GM23338 (cell line): ENCODE measurements around the gene RUVBL2. TPM values are rescaled to one million over a fixed set of nuclear protein-coding genes. Genes with fewer than 3 reads are reported as not detected.

Experiments used
- ATAC-seq: fragments of 200-7000 bp; cut with Tn5 transposase; 3 replicates; pipeline ENCODE4 v1.9.1; 2020
- DNase-seq: peaks from one replicate; pipeline ENCODE4 v3.0.0-alpha.2; 2015; ENCODE audit warnings: low spot score
- H2AFZ ChIP-seq: fragments of 200-600 bp; sonication (generic); 2 replicates; pipeline ENCODE4 v1.8.0; 2016; ENCODE audit warnings: antibody characterized with exemption, mild to moderate bottlenecking, moderate library complexity
- H3F3A ChIP-seq: fragments of 200-600 bp; sonication (generic); replicated peaks from 2 replicates; pipeline ENCODE4 v1.8.0; 2017; ENCODE audit warnings: antibody characterized with exemption, mixed run types, low read depth
- H3K27ac ChIP-seq: fragments of 200-600 bp; sonication (generic); 2 replicates; pipeline ENCODE4 v1.6.1; 2016; ENCODE audit warnings: low read depth
- H3K27me3 ChIP-seq: fragments of 200-600 bp; sonication (generic); 2 replicates; pipeline ENCODE4 v1.8.0; 2016; ENCODE audit warnings: mild to moderate bottlenecking, mixed run types, moderate library complexity; ENCODE audit not compliant: insufficient read depth
- H3K36me3 ChIP-seq: fragments of 200-600 bp; sonication (generic); 2 replicates; pipeline ENCODE4 v1.8.0; 2016; ENCODE audit warnings: mild to moderate bottlenecking; ENCODE audit not compliant: insufficient read depth
- H3K4me1 ChIP-seq: fragments of 200-600 bp; sonication (generic); 2 replicates; pipeline ENCODE4 v1.8.0; 2016; ENCODE audit warnings: mild to moderate bottlenecking, moderate library complexity; ENCODE audit not compliant: insufficient read depth
- H3K4me2 ChIP-seq: fragments of 200-600 bp; sonication (generic); 2 replicates; pipeline ENCODE4 v1.7.1; 2017; ENCODE audit warnings: mixed run types
- H3K4me3 ChIP-seq: fragments of 200-600 bp; sonication (generic); 2 replicates; pipeline ENCODE4 v1.6.1; 2016; ENCODE audit warnings: mixed run types
- H3K79me2 ChIP-seq: fragments of 200-600 bp; sonication (generic); replicated peaks from 2 replicates; pipeline ENCODE4 v1.8.0; 2017; ENCODE audit warnings: mild to moderate bottlenecking; ENCODE audit not compliant: insufficient read depth
- H3K9me2 ChIP-seq: fragments of 200-600 bp; sonication (generic); 2 replicates; pipeline ENCODE4 v1.8.0; 2017; ENCODE audit not compliant: insufficient read depth
- H4K20me1 ChIP-seq: fragments of 200-600 bp; sonication (generic); replicated peaks from 2 replicates; pipeline ENCODE4 v1.8.0; 2017; ENCODE audit warnings: mild to moderate bottlenecking; ENCODE audit not compliant: insufficient read depth
- H3K27ac Mint-ChIP-seq: 2 replicates; pipeline ENCODE4 v1.8.0; 2020; ENCODE audit warnings: inconsistent platforms, mild to moderate bottlenecking, moderate library complexity, mixed read lengths
- H3K27me3 Mint-ChIP-seq: 3 replicates; pipeline ENCODE4 v1.8.0; 2022; ENCODE audit warnings: low read depth, mild to moderate bottlenecking, moderate library complexity, mixed read lengths, inconsistent platforms; ENCODE audit not compliant: insufficient read depth, poor library complexity
- H3K36me3 Mint-ChIP-seq: 3 replicates; pipeline ENCODE4 v1.8.0; 2021; ENCODE audit warnings: low read depth, mild to moderate bottlenecking, inconsistent platforms, moderate library complexity, mixed read lengths
- H3K4me1 Mint-ChIP-seq: 3 replicates; pipeline ENCODE4 v1.8.0; 2020; ENCODE audit warnings: mild to moderate bottlenecking, inconsistent platforms, mixed read lengths
- H3K4me3 Mint-ChIP-seq: 3 replicates; pipeline ENCODE4 v1.8.0; 2021; ENCODE audit warnings: moderate library complexity, mild to moderate bottlenecking, inconsistent platforms, mixed read lengths
- H3K9me3 Mint-ChIP-seq: 3 replicates; pipeline ENCODE4 v1.8.0; 2020; ENCODE audit warnings: moderate library complexity, mild to moderate bottlenecking, inconsistent platforms, mixed read lengths
- CREB1 ChIP-seq: fragments of 250-450 bp; sonication (Bioruptor Pico); IDR thresholded peaks from 2 replicates; pipeline ENCODE4 v1.5.0; 2020; ENCODE audit warnings: low read depth, mild to moderate bottlenecking, moderate library complexity
- CTCF ChIP-seq, 2 experiments: fragments of 200-600 bp in 1 of 2; sonication (generic) in 1 of 2; conservative IDR thresholded peaks; 2 replicates each; pipeline versions ENCODE4 v1.5.1 to v1.6.1; 2016 to 2017; ENCODE audit warnings: antibody characterized with exemption in 2 of 2, low read depth in 2 of 2, mild to moderate bottlenecking in 2 of 2, moderate library complexity in 1 of 2
- ETS1 ChIP-seq: IDR thresholded peaks from 2 replicates; pipeline ENCODE4 v1.6.1; 2016; ENCODE audit warnings: antibody characterized with exemption
- EZH2 ChIP-seq: fragments of 200-600 bp; sonication (generic); IDR thresholded peaks from one replicate; pipeline ENCODE4 v1.8.0; 2017; ENCODE audit warnings: antibody characterized with exemption, mild to moderate bottlenecking, low read depth; ENCODE audit not compliant: unreplicated experiment
- EZH2phosphoT487 ChIP-seq: fragments of 200-600 bp; sonication (generic); IDR thresholded peaks from one replicate; pipeline ENCODE4 v1.8.1; 2018; ENCODE audit warnings: antibody characterized with exemption; ENCODE audit not compliant: unreplicated experiment
- JUNB ChIP-seq: IDR thresholded peaks from one replicate; pipeline ENCODE4 v1.6.1; 2016; ENCODE audit warnings: antibody characterized with exemption; ENCODE audit not compliant: unreplicated experiment
- NANOG ChIP-seq: IDR thresholded peaks from 2 replicates; pipeline ENCODE4 v1.6.1; 2016; ENCODE audit warnings: antibody characterized with exemption, borderline replicate concordance
- POLR2AphosphoS5 ChIP-seq: IDR thresholded peaks from 2 replicates; pipeline ENCODE4 v1.6.1; 2016; ENCODE audit warnings: antibody characterized with exemption, low read depth
- STAT1 ChIP-seq: IDR thresholded peaks from one replicate; pipeline ENCODE4 v1.6.1; 2016; ENCODE audit warnings: antibody characterized with exemption; ENCODE audit not compliant: unreplicated experiment
- ZNF114 ChIP-seq: fragments of 250-450 bp; sonication (Bioruptor Pico); IDR thresholded peaks from 2 replicates; pipeline ENCODE4 v1.5.0; 2020; ENCODE audit warnings: mild to moderate bottlenecking, moderate library complexity
- ZNF331 ChIP-seq: fragments of 250-450 bp; sonication (Bioruptor Pico); IDR thresholded peaks from 2 replicates; pipeline ENCODE4 v1.5.0; 2020; ENCODE audit warnings: low read depth, mild to moderate bottlenecking, moderate library complexity
- ZNF462 ChIP-seq: fragments of 250-450 bp; sonication (Bioruptor Pico); IDR thresholded peaks from 2 replicates; pipeline ENCODE4 v1.5.0; 2020; ENCODE audit warnings: mild to moderate bottlenecking, moderate library complexity
- polyA plus RNA-seq: library from polyadenylated mRNA; unstranded; fragments of >200 nt; fragmentation: Nextera tagmentation; extraction: Ambion mirVana; gene quantifications from 2 replicates; pipeline ENCODE4 v1.2.1, GENCODE V29; 2016
- total RNA-seq: library from RNA; depleted of rRNA; stranded (reverse); fragments of >200 nt; shearing (Covaris generic); gene quantifications from 2 replicates; pipeline ENCODE4 v1.2.3, GENCODE V29; 2014
- TF ChIP-seq, protein P1 (sequence below): IDR thresholded peaks from one replicate; pipeline ENCODE4 v1.6.1; 2018; ENCODE audit warnings: antibody characterized with exemption; ENCODE audit not compliant: unreplicated experiment

RUVBL2 gene
- total and polyA plus RNA-seq, 2 experiments from 2014 or later, result 196 to 252 TPM

GRCh38 chr19:49059053-49059452, 65.4 kb downstream of the RUVBL2 start:
- H3K27me3 Mint-ChIP-seq, result peaks cover 51% of the 10 kb centered on the region
- peaks cover 63% of the 10 kb centered on the region for H3K27me3 ChIP-seq

More at GRCh38 chr19:49059053-49059452, 65.4 kb downstream of the RUVBL2 start:
- Histone ChIP-seq H3K4me2 (no peak overlapping the region), H3K79me2 (no peaks in the 10 kb centered on the region), H3K27ac (no peak overlapping the region), H3K36me3 (no peaks in the 10 kb centered on the region), H3K4me1 (peaks cover 20% of the 10 kb centered on the region), H3K9me2 (no peaks in the 10 kb centered on the region), H3F3A (no peaks in the 10 kb centered on the region), H4K20me1 (no peaks in the 10 kb centered on the region), H3K4me3 (no peak overlapping the region), H2AFZ (no peak overlapping the region)
- H3K27ac Mint-ChIP-seq, result no peak overlapping the region
- TF ChIP-seq ZNF331 (CRISPR knock-in tag), result no peak
- no peak for TF ChIP-seq CTCF (conservative IDR thresholded peaks at IDR 0.05; ENCODE audit: low read depth in 2 of 2)
- no peak for TF ChIP-seq CREB1
- no peak for TF ChIP-seq ETS1
- no peak for TF ChIP-seq ZNF462
- TF ChIP-seq, protein P1, sequence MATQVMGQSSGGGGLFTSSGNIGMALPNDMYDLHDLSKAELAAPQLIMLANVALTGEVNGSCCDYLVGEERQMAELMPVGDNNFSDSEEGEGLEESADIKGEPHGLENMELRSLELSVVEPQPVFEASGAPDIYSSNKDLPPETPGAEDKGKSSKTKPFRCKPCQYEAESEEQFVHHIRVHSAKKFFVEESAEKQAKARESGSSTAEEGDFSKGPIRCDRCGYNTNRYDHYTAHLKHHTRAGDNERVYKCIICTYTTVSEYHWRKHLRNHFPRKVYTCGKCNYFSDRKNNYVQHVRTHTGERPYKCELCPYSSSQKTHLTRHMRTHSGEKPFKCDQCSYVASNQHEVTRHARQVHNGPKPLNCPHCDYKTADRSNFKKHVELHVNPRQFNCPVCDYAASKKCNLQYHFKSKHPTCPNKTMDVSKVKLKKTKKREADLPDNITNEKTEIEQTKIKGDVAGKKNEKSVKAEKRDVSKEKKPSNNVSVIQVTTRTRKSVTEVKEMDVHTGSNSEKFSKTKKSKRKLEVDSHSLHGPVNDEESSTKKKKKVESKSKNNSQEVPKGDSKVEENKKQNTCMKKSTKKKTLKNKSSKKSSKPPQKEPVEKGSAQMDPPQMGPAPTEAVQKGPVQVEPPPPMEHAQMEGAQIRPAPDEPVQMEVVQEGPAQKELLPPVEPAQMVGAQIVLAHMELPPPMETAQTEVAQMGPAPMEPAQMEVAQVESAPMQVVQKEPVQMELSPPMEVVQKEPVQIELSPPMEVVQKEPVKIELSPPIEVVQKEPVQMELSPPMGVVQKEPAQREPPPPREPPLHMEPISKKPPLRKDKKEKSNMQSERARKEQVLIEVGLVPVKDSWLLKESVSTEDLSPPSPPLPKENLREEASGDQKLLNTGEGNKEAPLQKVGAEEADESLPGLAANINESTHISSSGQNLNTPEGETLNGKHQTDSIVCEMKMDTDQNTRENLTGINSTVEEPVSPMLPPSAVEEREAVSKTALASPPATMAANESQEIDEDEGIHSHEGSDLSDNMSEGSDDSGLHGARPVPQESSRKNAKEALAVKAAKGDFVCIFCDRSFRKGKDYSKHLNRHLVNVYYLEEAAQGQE, result no peak
- TF ChIP-seq STAT1, result no peak
- TF ChIP-seq NANOG, result no peak
- TF ChIP-seq JUNB, result no peak
- no peak for TF ChIP-seq EZH2phosphoT487
- TF ChIP-seq ZNF114, result no peak
- no peak for TF ChIP-seq POLR2AphosphoS5
- no peak for TF ChIP-seq EZH2
- no peak overlapping the region for H3K4me3 Mint-ChIP-seq
- ATAC-seq (no peak), DNase-seq (no peak)
- no peaks in the 10 kb centered on the region for H3K36me3 Mint-ChIP-seq
- no peaks in the 10 kb centered on the region; the same call in 2 of the 3 replicates for H3K9me3 Mint-ChIP-seq
- H3K4me1 Mint-ChIP-seq, result peaks cover 20% of the 10 kb centered on the region
